Measurements from ENCODE around the gene KIF3A. TPM values are rescaled to one million over a fixed set of nuclear protein-coding genes. Genes with fewer than 3 reads are reported as not detected.

The KIF3A gene
- total RNA-seq, 4 donors from 2014 or later = 1.5 to 32.2 (median 4.0) TPM

DNA sequence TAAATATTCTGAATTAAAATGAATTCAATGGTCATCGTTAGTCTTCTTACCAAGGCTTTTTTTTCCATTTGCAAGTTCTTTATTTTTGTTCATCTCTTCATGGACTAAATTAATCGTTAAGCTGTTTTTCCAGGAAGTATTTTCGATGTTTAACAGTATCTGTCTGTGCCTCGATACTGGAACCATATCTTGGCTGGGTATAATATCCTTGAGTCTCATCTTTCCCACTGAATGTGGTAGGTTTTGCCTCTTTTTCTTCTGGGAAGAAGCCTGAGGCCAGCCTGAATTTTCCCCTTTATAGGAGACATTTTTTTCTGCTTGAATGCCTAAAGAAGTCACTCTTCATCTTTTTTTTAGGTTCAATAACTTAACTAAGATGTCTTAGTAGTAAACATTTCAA, 43.7 kb upstream of the KIF3A start:
- no peaks in the 10 kb centered on the region for H3K27me3 ChIP-seq
- no peak overlapping the region for H3K27ac ChIP-seq
- H3K36me3 ChIP-seq = no peaks in the 10 kb centered on the region
- no peak overlapping the region for H3K4me3 ChIP-seq
- H3K9me3 ChIP-seq = no peaks in the 10 kb centered on the region
- TF ChIP-seq, protein P1, sequence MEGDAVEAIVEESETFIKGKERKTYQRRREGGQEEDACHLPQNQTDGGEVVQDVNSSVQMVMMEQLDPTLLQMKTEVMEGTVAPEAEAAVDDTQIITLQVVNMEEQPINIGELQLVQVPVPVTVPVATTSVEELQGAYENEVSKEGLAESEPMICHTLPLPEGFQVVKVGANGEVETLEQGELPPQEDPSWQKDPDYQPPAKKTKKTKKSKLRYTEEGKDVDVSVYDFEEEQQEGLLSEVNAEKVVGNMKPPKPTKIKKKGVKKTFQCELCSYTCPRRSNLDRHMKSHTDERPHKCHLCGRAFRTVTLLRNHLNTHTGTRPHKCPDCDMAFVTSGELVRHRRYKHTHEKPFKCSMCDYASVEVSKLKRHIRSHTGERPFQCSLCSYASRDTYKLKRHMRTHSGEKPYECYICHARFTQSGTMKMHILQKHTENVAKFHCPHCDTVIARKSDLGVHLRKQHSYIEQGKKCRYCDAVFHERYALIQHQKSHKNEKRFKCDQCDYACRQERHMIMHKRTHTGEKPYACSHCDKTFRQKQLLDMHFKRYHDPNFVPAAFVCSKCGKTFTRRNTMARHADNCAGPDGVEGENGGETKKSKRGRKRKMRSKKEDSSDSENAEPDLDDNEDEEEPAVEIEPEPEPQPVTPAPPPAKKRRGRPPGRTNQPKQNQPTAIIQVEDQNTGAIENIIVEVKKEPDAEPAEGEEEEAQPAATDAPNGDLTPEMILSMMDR (IDR thresholded peaks at IDR 0.05) = no peak
- TF ChIP-seq POLR2A (IDR thresholded peaks at IDR 0.05) = no peak
- DNase-seq = no peak
- peaks cover 0 to 15% (median 6%) of the 10 kb centered on the region in 4 donors for H3K4me1 ChIP-seq

DNA sequence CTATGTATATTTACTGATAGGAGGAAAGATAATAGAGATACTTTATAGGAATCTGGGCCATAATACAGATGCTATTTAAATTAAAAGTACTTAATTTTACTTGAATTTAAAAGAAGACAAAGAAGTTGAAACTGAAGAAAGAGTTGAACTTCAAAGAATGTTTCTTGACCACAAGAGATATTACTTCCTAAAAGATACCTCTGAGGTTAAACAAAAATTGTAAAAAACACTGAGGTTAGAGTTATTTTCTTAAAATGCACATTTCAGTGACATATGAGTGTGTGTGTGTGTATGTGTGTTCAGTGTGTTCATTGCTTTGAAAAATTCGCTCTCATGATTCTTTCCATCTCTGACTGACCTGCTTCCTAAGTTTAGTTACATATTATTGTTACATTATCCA, 43.2 kb upstream of the KIF3A start:
- DNase-seq = no peak
- Histone ChIP-seq H3K27me3 (no peaks in the 10 kb centered on the region), H3K4me1 (peaks cover 0 to 17% (median 7%) of the 10 kb centered on the region in 4 donors), H3K9me3 (no peaks in the 10 kb centered on the region), H3K4me3 (no peak overlapping the region), H3K27ac (no peak overlapping the region), H3K36me3 (no peaks in the 10 kb centered on the region)
- TF ChIP-seq POLR2A (IDR thresholded peaks at IDR 0.05) = no peak
- TF ChIP-seq, protein P1 (IDR thresholded peaks at IDR 0.05) = no peak

DNA sequence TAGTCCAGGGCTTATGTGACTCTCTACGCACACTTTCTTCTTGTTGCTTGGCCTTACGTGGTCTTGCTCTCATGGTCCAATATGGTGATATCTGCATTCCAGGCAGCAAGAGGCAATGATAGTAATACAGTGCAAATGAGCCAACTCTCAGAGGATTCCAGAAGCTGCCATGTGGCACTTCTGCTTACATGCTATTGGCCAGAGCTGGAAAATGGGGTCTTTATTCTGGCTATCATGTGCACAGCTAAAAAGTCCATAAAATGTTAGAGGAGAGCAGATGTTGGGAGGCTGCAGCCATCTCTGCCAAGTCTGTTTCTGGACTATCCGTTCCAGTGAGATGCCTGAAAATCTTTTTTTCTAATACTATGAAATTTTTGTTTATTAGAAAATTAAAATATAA, 42.6 kb upstream of the KIF3A start:
- no peaks in the 10 kb centered on the region for H3K36me3 ChIP-seq
- peaks cover 0 to 23% (median 7%) of the 10 kb centered on the region in 4 donors for H3K4me1 ChIP-seq
- no peak overlapping the region for H3K4me3 ChIP-seq
- no peak for DNase-seq
- no peaks in the 10 kb centered on the region for H3K27me3 ChIP-seq
- H3K27ac ChIP-seq = no peak overlapping the region
- no peak for TF ChIP-seq POLR2A (IDR thresholded peaks at IDR 0.05)
- TF ChIP-seq, protein P1 (IDR thresholded peaks at IDR 0.05) = no peak
- H3K9me3 ChIP-seq = no peaks in the 10 kb centered on the region

DNA sequence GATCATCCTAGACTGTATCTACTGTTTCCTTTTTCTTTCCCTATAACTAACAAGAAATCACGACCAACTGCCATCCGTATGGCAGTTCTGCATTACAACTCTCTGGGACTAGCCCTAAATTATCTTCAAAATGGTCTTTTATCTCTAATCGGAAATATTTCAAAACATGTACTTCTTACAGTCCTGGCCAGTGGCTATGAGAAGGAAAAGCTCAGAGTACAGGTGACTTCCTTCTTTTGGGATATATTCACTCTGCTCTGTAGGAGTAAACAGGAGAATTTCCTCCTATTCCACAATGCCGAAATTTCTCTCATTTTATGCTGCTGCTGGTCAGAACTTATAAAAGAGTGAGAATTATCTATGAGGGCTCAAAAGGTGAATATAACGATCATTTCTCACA, 41.5 kb upstream of the KIF3A start:
- DNase-seq = no peak
- Histone ChIP-seq H3K9me3 (no peaks in the 10 kb centered on the region), H3K4me3 (no peak overlapping the region), H3K27me3 (no peaks in the 10 kb centered on the region), H3K27ac (no peak overlapping the region), H3K4me1 (peaks cover 0 to 33% (median 7%) of the 10 kb centered on the region in 4 donors), H3K36me3 (no peaks in the 10 kb centered on the region)
- TF ChIP-seq POLR2A (IDR thresholded peaks at IDR 0.05) = no peak
- TF ChIP-seq, protein P1 (IDR thresholded peaks at IDR 0.05) = no peak

DNA sequence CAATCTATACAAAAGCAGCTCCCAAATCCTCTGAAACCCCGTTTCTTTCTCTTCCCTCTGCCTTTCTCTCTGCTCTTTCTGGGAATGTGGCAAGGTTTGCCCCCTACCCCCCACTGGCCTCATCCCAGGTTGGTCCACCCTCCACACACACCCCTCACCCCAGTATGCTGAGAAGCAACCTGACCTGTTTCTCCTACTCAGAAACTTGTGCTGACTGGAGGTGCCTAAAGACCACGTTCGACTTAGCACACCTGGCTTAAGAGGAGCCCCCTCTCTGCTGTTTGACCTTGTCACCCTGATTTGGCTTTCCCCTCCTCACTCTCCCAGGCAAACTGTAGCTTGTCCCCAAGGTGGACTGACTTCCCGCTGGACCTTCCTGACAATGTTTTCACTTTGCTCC, 40.8 kb upstream of the KIF3A start:
- peak overlapping the region in 1 of 4 donors; percentile 83 for H3K27ac ChIP-seq
- H3K36me3 ChIP-seq = no peaks in the 10 kb centered on the region
- no peaks in the 10 kb centered on the region for H3K9me3 ChIP-seq
- H3K4me1 ChIP-seq = peaks cover 0 to 33% (median 7%) of the 10 kb centered on the region in 4 donors
- peak in 1 of 3 donors; percentile 25 for DNase-seq
- peak overlapping the region in 3 of 4 donors; percentile 90 to 98 (median 91) for H3K4me3 ChIP-seq
- TF ChIP-seq, protein P1 (IDR thresholded peaks at IDR 0.05) = no peak
- TF ChIP-seq POLR2A (IDR thresholded peaks at IDR 0.05) = no peak
- no peaks in the 10 kb centered on the region for H3K27me3 ChIP-seq

Measured in Peyer's patch (tissue), 4 donors.